Panc1 (cell line): ENCODE data around the gene KCNRG.

Source experiments
- CTCF ChIP-seq: fragments of 450-650 bp; IDR thresholded peaks from 2 replicates; pipeline ENCODE4 v1.5.1; 2017; ENCODE audit warnings: mild to moderate bottlenecking
- POLR2AphosphoS5 ChIP-seq: IDR thresholded peaks from 2 replicates; pipeline ENCODE4 v1.6.1; 2012; ENCODE audit warnings: mild to moderate bottlenecking, low read depth, low read length, moderate library complexity
- SIN3A ChIP-seq: IDR thresholded peaks from 2 replicates; pipeline ENCODE4 v1.6.1; 2012; ENCODE audit warnings: low read depth, mild to moderate bottlenecking, low read length, moderate library complexity, borderline replicate concordance; ENCODE audit not compliant: insufficient read depth

- TF ChIP-seq CTCF (no peak), POLR2AphosphoS5 (no peak), SIN3A (no peak)
Measured at GRCh38 chr13:50030315-50030714, 15.1 kb downstream of the KCNRG start.
